MM.1S (cell line): ENCODE measurements around the gene BCL2.
A peak's percentile ranks its signal among the peaks of the same experiment; 100 is the strongest.

ENCODE experiments used
- DNase-seq: peaks from one replicate; pipeline ENCODE4 v3.0.0-alpha.2; 2015
- H2AFZ ChIP-seq: fragments of 300-600 bp; sonication (generic); 2 replicates; pipeline ENCODE4 v1.6.0; 2016; ENCODE audit warnings: antibody characterized with exemption, low read length
- H3F3A ChIP-seq: fragments of 300-600 bp; sonication (generic); 2 replicates; pipeline ENCODE4 v1.6.1; 2016; ENCODE audit warnings: mild to moderate bottlenecking, antibody characterized with exemption, low read length, moderate library complexity, mixed read lengths; ENCODE audit not compliant: insufficient read depth
- H3K27ac ChIP-seq: fragments of 300-600 bp; sonication (generic); 2 replicates; pipeline ENCODE4 v1.5.1; 2016; ENCODE audit warnings: mild to moderate bottlenecking, low read length
- H3K27me3 ChIP-seq: fragments of 300-600 bp; sonication (generic); replicated peaks from 2 replicates; pipeline ENCODE4 v1.6.0; 2016; ENCODE audit warnings: low read length; ENCODE audit not compliant: insufficient read depth
- H3K36me3 ChIP-seq: fragments of 300-600 bp; sonication (generic); replicated peaks from 2 replicates; pipeline ENCODE4 v1.6.1; 2016; ENCODE audit warnings: mild to moderate bottlenecking, low read length, mixed read lengths; ENCODE audit not compliant: insufficient read depth
- H3K4me1 ChIP-seq: fragments of 300-600 bp; sonication (generic); 2 replicates; pipeline ENCODE4 v1.6.1; 2016; ENCODE audit warnings: low read length, mixed read lengths
- H3K4me2 ChIP-seq: fragments of 300-600 bp; sonication (generic); 2 replicates; pipeline ENCODE4 v1.6.0; 2016; ENCODE audit warnings: low read depth, low read length
- H3K4me3 ChIP-seq: fragments of 300-600 bp; sonication (generic); 2 replicates; pipeline ENCODE4 v1.5.1; 2016; ENCODE audit warnings: low read length, mixed read lengths
- H3K79me2 ChIP-seq: fragments of 300-600 bp; sonication (generic); 2 replicates; pipeline ENCODE4 v1.6.1; 2016; ENCODE audit warnings: mixed run types, low read length, mixed read lengths
- H3K9ac ChIP-seq: fragments of 300-600 bp; sonication (generic); 2 replicates; pipeline ENCODE4 v1.6.1; 2016; ENCODE audit warnings: low read length, mixed read lengths
- H3K9me2 ChIP-seq: fragments of 300-600 bp; sonication (generic); replicated peaks from 2 replicates; pipeline ENCODE4 v1.6.1; 2016; ENCODE audit warnings: mild to moderate bottlenecking, low read length, mixed read lengths; ENCODE audit not compliant: insufficient read depth
- H3K9me3 ChIP-seq: fragments of 300-600 bp; sonication (generic); replicated peaks from 2 replicates; pipeline ENCODE4 v1.6.1; 2016; ENCODE audit warnings: mild to moderate bottlenecking, low read length, mixed read lengths; ENCODE audit not compliant: insufficient read depth
- H4K20me1 ChIP-seq: fragments of 300-600 bp; sonication (generic); 2 replicates; pipeline ENCODE4 v1.6.1; 2016; ENCODE audit warnings: mild to moderate bottlenecking, low read length, moderate library complexity, mixed read lengths; ENCODE audit not compliant: insufficient read depth
- EZH2 ChIP-seq: fragments of 300-600 bp; sonication (generic); optimal IDR thresholded peaks from 2 replicates; pipeline ENCODE3; 2017; ENCODE audit warnings: low read depth, mild to moderate bottlenecking, antibody characterized with exemption, low read length, mixed read lengths
- EZH2phosphoT487 ChIP-seq: fragments of 300-600 bp; sonication (generic); IDR thresholded peaks from 2 replicates; pipeline ENCODE4 v1.6.1; 2018; ENCODE audit warnings: antibody characterized with exemption, low read length
- TF ChIP-seq, protein P1 (sequence below): fragments of 300-600 bp; sonication (generic); IDR thresholded peaks from 2 replicates; pipeline ENCODE4 v1.5.1; 2016; ENCODE audit warnings: antibody characterized with exemption, low read length, mixed read lengths

Gene BCL2

DNA sequence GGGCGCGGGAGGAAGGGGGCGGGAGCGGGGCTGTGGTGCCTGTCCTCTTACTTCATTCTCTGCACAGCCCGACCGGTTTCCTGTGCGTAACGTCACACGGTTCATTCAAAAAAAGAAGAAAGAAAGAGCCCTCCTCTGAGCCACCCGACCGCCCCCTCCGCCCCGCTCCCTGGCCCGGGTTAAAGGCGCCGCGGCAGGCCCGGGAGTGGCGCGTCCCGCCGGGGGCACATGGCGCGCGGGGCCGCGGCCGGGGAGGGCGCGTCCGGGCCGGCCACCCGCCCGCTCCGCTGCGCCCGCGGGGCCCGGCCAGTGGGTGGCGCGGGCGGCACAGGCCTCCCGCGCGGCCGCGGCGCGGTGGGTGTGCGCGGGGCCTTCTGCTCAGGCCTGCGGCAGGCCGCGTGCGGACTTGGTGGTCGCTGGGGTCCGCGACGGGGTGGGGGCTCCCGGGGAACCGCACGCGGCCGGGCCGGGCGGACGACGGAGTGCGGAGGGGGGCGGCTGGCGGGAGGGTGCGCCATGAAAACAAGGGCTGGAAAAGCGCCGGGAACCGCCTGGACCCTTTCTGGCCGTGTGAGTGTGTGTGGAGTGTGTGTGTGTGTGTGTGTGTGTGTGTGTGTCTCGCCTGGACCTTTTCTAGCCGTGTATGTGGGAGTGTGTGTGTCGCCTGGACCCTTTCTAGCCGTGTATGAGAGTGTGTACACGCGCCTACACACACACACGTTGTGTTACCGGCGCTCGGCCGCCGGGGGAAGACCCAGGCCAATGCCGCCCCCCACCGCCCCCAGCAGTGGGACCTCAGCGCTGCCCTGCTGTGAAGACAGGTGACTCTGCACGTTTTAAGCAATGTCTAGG lies 780 bp upstream of the BCL2 start:
- Histone ChIP-seq H3F3A (peaks cover 22% of the 10 kb centered on the region), H4K20me1 (no peaks in the 10 kb centered on the region), H3K4me1 (peaks cover 5% of the 10 kb centered on the region; the same call in 1 of the 2 replicates), H3K4me3 (peak overlapping the region; percentile 58), H3K79me2 (peaks cover 43% of the 10 kb centered on the region), H2AFZ (peak overlapping the region; percentile 44), H3K9me3 (no peaks in the 10 kb centered on the region), H3K9ac (peak overlapping the region; percentile 87), H3K4me2 (peak overlapping the region; percentile 64), H3K27ac (peak overlapping the region; percentile 75; the same call in 1 of the 2 replicates), H3K27me3 (no peaks in the 10 kb centered on the region), H3K36me3 (no peaks in the 10 kb centered on the region), H3K9me2 (no peaks in the 10 kb centered on the region)
- peak; percentile 90 for DNase-seq
- TF ChIP-seq EZH2phosphoT487: no peak
- TF ChIP-seq, protein P1, sequence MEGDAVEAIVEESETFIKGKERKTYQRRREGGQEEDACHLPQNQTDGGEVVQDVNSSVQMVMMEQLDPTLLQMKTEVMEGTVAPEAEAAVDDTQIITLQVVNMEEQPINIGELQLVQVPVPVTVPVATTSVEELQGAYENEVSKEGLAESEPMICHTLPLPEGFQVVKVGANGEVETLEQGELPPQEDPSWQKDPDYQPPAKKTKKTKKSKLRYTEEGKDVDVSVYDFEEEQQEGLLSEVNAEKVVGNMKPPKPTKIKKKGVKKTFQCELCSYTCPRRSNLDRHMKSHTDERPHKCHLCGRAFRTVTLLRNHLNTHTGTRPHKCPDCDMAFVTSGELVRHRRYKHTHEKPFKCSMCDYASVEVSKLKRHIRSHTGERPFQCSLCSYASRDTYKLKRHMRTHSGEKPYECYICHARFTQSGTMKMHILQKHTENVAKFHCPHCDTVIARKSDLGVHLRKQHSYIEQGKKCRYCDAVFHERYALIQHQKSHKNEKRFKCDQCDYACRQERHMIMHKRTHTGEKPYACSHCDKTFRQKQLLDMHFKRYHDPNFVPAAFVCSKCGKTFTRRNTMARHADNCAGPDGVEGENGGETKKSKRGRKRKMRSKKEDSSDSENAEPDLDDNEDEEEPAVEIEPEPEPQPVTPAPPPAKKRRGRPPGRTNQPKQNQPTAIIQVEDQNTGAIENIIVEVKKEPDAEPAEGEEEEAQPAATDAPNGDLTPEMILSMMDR: no peak
- TF ChIP-seq EZH2: no peak

GRCh38 chr18:63318889-63319382 lies 633 bp downstream of the BCL2 start:
- peak overlapping the region; percentile 65; the same call in 1 of the 2 replicates for H2AFZ ChIP-seq
- peak overlapping the region; percentile 74 for H3K4me2 ChIP-seq
- H3K79me2 ChIP-seq: peaks cover 57% of the 10 kb centered on the region
- no peaks in the 10 kb centered on the region for H4K20me1 ChIP-seq
- H3K4me1 ChIP-seq: peaks cover 14% of the 10 kb centered on the region
- TF ChIP-seq, protein P1: no peak
- TF ChIP-seq EZH2phosphoT487 (no peak), EZH2 (no peak)
- no peaks in the 10 kb centered on the region for H3K36me3 ChIP-seq
- DNase-seq: peak; percentile 26
- peak overlapping the region; percentile 95 for H3K9ac ChIP-seq
- H3K9me2 ChIP-seq: no peaks in the 10 kb centered on the region
- H3K9me3 ChIP-seq: no peaks in the 10 kb centered on the region
- H3K27me3 ChIP-seq: no peaks in the 10 kb centered on the region
- peak overlapping the region; percentile 93 for H3K4me3 ChIP-seq
- H3F3A ChIP-seq: peaks cover 22% of the 10 kb centered on the region
- H3K27ac ChIP-seq: peak overlapping the region; percentile 85

DNA sequence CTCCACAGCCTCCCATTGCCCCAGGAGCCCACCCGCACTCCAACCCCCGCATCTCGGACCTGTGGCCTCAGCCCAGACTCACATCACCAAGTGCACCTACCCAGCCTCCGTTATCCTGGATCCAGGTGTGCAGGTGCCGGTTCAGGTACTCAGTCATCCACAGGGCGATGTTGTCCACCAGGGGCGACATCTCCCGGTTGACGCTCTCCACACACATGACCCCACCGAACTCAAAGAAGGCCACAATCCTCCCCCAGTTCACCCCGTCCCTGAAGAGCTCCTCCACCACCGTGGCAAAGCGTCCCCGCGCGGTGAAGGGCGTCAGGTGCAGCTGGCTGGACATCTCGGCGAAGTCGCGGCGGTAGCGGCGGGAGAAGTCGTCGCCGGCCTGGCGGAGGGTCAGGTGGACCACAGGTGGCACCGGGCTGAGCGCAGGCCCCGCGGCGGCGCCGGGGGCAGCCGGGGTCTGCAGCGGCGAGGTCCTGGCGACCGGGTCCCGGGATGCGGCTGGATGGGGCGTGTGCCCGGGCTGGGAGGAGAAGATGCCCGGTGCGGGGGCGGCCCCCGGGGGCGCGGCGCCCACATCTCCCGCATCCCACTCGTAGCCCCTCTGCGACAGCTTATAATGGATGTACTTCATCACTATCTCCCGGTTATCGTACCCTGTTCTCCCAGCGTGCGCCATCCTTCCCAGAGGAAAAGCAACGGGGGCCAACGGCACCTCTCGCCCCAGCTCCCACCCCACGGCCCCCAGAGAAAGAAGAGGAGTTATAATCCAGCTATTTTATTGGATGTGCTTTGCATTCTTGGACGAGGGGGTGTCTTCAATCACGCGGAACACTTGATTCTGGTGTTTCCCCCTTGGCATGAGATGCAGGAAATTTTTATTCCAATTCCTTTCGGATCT lies 1.3 kb downstream of the BCL2 start:
- no peaks in the 10 kb centered on the region for H3K9me3 ChIP-seq
- H3K9ac ChIP-seq: peak overlapping the region; percentile 95
- no peaks in the 10 kb centered on the region for H3K9me2 ChIP-seq
- H3F3A ChIP-seq: peaks cover 22% of the 10 kb centered on the region
- H3K27ac ChIP-seq: peak overlapping the region; percentile 85; the same call in 1 of the 2 replicates
- H3K4me1 ChIP-seq: peaks cover 19% of the 10 kb centered on the region
- peak; percentile 95 for DNase-seq
- peak overlapping the region; percentile 83 for H3K4me2 ChIP-seq
- 0 out of 2 replicates have a peak, but pooled peaks cover 3% of the 10 kb centered on the region for H3K36me3 ChIP-seq
- H3K27me3 ChIP-seq: no peaks in the 10 kb centered on the region
- peak overlapping the region; percentile 93 for H3K4me3 ChIP-seq
- H2AFZ ChIP-seq: 0 out of 2 replicates have a peak overlapping the region, but pooled peaks have one; percentile 7
- H4K20me1 ChIP-seq: no peaks in the 10 kb centered on the region
- peaks cover 64% of the 10 kb centered on the region for H3K79me2 ChIP-seq
- TF ChIP-seq EZH2phosphoT487: no peak
- TF ChIP-seq, protein P1: peak; percentile 97
